KMS-11 (cell line): ENCODE data around the gene LONP2.

Source experiments
- H2AFZ ChIP-seq: fragments of 200-600 bp; sonication (generic); 2 replicates; pipeline ENCODE4 v1.6.1; 2016; ENCODE audit warnings: antibody characterized with exemption, mixed run types, low read depth
- H3K27ac ChIP-seq: fragments of 200-600 bp; sonication (generic); 2 replicates; pipeline ENCODE4 v1.6.1; 2016; ENCODE audit warnings: mild to moderate bottlenecking, mixed run types
- H3K27me3 ChIP-seq: fragments of 200-600 bp; sonication (generic); 2 replicates; pipeline ENCODE4 v1.6.1; 2017; ENCODE audit warnings: mild to moderate bottlenecking, low read depth, mixed run types, moderate library complexity; ENCODE audit not compliant: insufficient read depth
- H3K36me3 ChIP-seq: fragments of 200-600 bp; sonication (generic); 2 replicates; pipeline ENCODE4 v1.6.1; 2017; ENCODE audit warnings: mild to moderate bottlenecking, mixed run types; ENCODE audit not compliant: insufficient read depth
- H3K4me1 ChIP-seq: fragments of 200-600 bp; sonication (generic); 2 replicates; pipeline ENCODE4 v1.6.1; 2016; ENCODE audit warnings: mild to moderate bottlenecking, low read depth, mixed run types; ENCODE audit not compliant: poor library complexity, severe bottlenecking
- H3K4me2 ChIP-seq: fragments of 200-600 bp; sonication (generic); 2 replicates; pipeline ENCODE4 v1.7.0; 2016; ENCODE audit warnings: mild to moderate bottlenecking, mixed run types
- H3K4me3 ChIP-seq: fragments of 200-600 bp; sonication (generic); IDR thresholded peaks from 2 replicates; pipeline ENCODE4 v1.6.1; 2017; ENCODE audit warnings: low read depth, low read length, mixed read lengths; ENCODE audit not compliant: insufficient read depth
- H3K79me2 ChIP-seq: fragments of 200-600 bp; sonication (generic); 2 replicates; pipeline ENCODE4 v1.6.1; 2016; ENCODE audit warnings: low read depth, mixed run types; ENCODE audit not compliant: insufficient read depth
- H3K9ac ChIP-seq: fragments of 200-600 bp; sonication (generic); 2 replicates; pipeline ENCODE4 v1.6.1; 2016; ENCODE audit warnings: mild to moderate bottlenecking, mixed run types
- H4K20me1 ChIP-seq: fragments of 200-600 bp; sonication (generic); 2 replicates; pipeline ENCODE4 v1.6.1; 2016; ENCODE audit warnings: mild to moderate bottlenecking, mixed run types; ENCODE audit not compliant: insufficient read depth
- CTCF ChIP-seq: fragments of 200-600 bp; sonication (generic); conservative IDR thresholded peaks from 2 replicates; pipeline ENCODE4 v1.6.1; 2017; ENCODE audit warnings: low read depth, mild to moderate bottlenecking, antibody characterized with exemption, low read length, moderate library complexity, mixed read lengths

Gene LONP2

GRCh38 chr16:48232493-48233040, 11.5 kb upstream of the LONP2 start:
- Histone ChIP-seq H3K27ac (no peak overlapping the region), H3K9ac (no peak overlapping the region), H4K20me1 (no peaks in the 10 kb centered on the region), H2AFZ (no peak overlapping the region), H3K4me2 (no peak overlapping the region), H3K36me3 (no peaks in the 10 kb centered on the region), H3K4me1 (peaks cover 9% of the 10 kb centered on the region), H3K4me3 (no peak overlapping the region), H3K27me3 (no peaks in the 10 kb centered on the region), H3K79me2 (no peaks in the 10 kb centered on the region)
- no peak for TF ChIP-seq CTCF

- no peak overlapping the region for H3K27ac ChIP-seq
- no peaks in the 10 kb centered on the region for H3K79me2 ChIP-seq
- no peak overlapping the region for H3K9ac ChIP-seq
- H3K36me3 ChIP-seq = no peaks in the 10 kb centered on the region
- H4K20me1 ChIP-seq = no peaks in the 10 kb centered on the region
- no peak overlapping the region for H3K4me3 ChIP-seq
- H3K4me1 ChIP-seq = peaks cover 9% of the 10 kb centered on the region
- H2AFZ ChIP-seq = no peak overlapping the region
- H3K27me3 ChIP-seq = no peaks in the 10 kb centered on the region
- TF ChIP-seq CTCF = no peak
- H3K4me2 ChIP-seq = no peak overlapping the region
Measured at GRCh38 chr16:48234630-48235029, 9.5 kb upstream of the LONP2 start.

- H3K27ac ChIP-seq = no peak overlapping the region
- no peaks in the 10 kb centered on the region for H3K36me3 ChIP-seq
- no peaks in the 10 kb centered on the region for H4K20me1 ChIP-seq
- no peaks in the 10 kb centered on the region for H3K27me3 ChIP-seq
- H3K4me1 ChIP-seq = peaks cover 9% of the 10 kb centered on the region
- H3K4me2 ChIP-seq = no peak overlapping the region
- H3K4me3 ChIP-seq = no peak overlapping the region
- no peaks in the 10 kb centered on the region for H3K79me2 ChIP-seq
- no peak for TF ChIP-seq CTCF
- H3K9ac ChIP-seq = no peak overlapping the region
- no peak overlapping the region for H2AFZ ChIP-seq
Measured at GRCh38 chr16:48235058-48235555, 9.0 kb upstream of the LONP2 start.

GRCh38 chr16:48235556-48236136, 8.5 kb upstream of the LONP2 start:
- H3K4me2 ChIP-seq = no peak overlapping the region
- no peak overlapping the region for H3K4me3 ChIP-seq
- H2AFZ ChIP-seq = no peak overlapping the region
- no peak overlapping the region for H3K9ac ChIP-seq
- no peak for TF ChIP-seq CTCF
- no peaks in the 10 kb centered on the region for H3K36me3 ChIP-seq
- H3K27me3 ChIP-seq = no peaks in the 10 kb centered on the region
- H3K79me2 ChIP-seq = no peaks in the 10 kb centered on the region
- no peak overlapping the region for H3K27ac ChIP-seq
- H4K20me1 ChIP-seq = no peaks in the 10 kb centered on the region
- H3K4me1 ChIP-seq = peaks cover 9% of the 10 kb centered on the region
